Measurements from ENCODE around the gene CAPN14. TPM values are rescaled to one million over a fixed set of nuclear protein-coding genes. Genes with fewer than 3 reads are reported as not detected.

Gene CAPN14
- polyA plus RNA-seq, 1 experiment = 0.09 TPM

DNA sequence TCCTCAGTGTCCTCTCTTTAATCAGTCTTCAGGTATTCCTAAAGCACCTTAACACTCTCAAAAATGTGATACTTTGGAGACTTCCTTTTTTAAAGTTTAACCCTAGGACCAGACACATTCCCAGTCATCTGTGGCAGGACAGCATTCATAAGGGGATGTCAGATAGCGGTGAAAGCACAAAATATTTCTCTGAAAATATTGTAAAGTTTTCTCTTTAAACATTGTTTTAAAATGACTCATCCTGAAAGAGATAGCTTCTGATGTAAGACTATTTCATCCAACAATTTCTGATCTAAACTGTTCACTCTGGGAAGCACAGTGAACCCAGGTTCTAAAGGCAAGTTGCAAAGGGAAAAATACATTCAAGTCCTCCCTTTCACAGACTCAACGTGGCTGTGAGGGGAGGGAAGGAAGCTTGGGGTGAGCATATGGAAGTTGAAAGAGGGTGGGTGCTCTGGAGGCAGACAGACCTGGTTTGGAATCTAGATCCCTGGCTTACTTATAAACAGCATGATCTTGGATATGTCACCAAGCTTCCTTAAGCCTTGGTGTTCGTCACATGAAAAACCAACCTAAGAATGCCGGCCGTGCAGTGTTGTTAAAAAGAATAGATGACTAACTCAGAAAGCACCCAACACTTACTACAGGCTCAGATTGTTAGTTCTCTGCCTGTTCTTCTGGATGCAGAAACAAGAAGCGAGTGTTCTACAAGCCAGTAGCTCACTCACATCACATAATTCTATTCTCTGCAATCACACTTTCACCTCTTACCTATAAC, 91.2 kb downstream of the CAPN14 start:
- ChIA-PET CTCF (no interaction called here), POLR2A (no interaction called here)
- Histone ChIP-seq H3K27ac (ENCODE audit: low read depth, low read length) (no peak overlapping the region), H3K27me3 (ENCODE audit: control insufficient read depth, insufficient read depth, low read length) (peaks cover 6% of the 10 kb centered on the region), H3K9me3 (ENCODE audit: control insufficient read depth, insufficient read depth, low read length) (no peaks in the 10 kb centered on the region), H3K4me3 (ENCODE audit: low read depth, low read length) (no peak overlapping the region)
- TF ChIP-seq CTCF (IDR thresholded peaks at IDR 0.05; ENCODE audit: low read depth, low read length) = no peak
- no peak for DNase-seq (ENCODE audit: low read depth, low spot score)

DNA sequence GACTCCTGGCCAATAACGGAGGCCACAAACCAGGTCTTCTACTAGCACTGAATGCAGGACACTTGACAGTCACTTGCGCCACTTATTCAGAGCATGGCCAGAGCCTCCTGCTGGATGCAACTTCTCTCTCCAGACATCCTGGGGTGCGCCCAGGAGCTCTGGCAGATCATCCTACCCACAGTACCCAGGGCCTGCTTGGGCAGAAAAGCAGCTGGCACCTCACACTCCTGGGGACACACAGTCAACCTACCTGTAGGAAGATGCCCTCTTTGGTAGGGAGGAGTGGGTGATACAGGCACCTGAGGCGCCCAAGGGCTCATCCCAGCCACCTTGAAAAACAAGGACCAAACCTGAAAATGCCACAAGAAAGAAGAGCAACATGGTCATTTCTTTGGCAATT, 92.4 kb downstream of the CAPN14 start:
- H3K4me3 ChIP-seq (ENCODE audit: low read depth, low read length) = no peak overlapping the region
- no peak for DNase-seq (ENCODE audit: low read depth, low spot score)
- peaks cover 6% of the 10 kb centered on the region for H3K27me3 ChIP-seq (ENCODE audit: control insufficient read depth, insufficient read depth, low read length)
- no peak for TF ChIP-seq CTCF (IDR thresholded peaks at IDR 0.05; ENCODE audit: low read depth, low read length)
- ChIA-PET CTCF (no interaction called here), POLR2A (no interaction called here)
- H3K27ac ChIP-seq (ENCODE audit: low read depth, low read length) = no peak overlapping the region
- H3K9me3 ChIP-seq (ENCODE audit: control insufficient read depth, insufficient read depth, low read length) = no peaks in the 10 kb centered on the region

Small RNAs within 50 kb of the gene (small RNA-seq; reads per million reads assigned to genes)
- gene RNA5SP90 (ENCODE audit: insufficient read length, low read depth) = not detected

Other genes with a start within 250 kb of the CAPN14 start
- gene GALNT14, start 79.1 kb downstream of the CAPN14 start, polyA plus RNA-seq (2011; rRNA removed) = 0.07 TPM in 1 of 2 replicates, not detected in the other
- gene EHD3, start 16.6 kb upstream of the CAPN14 start, polyA plus RNA-seq (2011; rRNA removed) = 39.8 and 48.6 TPM in 2 replicates
- 0.27 and 0.35 TPM in 2 replicates for gene XDH, start 197.2 kb upstream of the CAPN14 start, polyA plus RNA-seq (2011; rRNA removed)